ENCODE measurements around the gene CCL8.

GRCh38 chr17:34349751-34350150 is 30.5 kb downstream of the CCL8 start:
- TF ChIP-seq EZH2 (IDR thresholded peaks at IDR 0.05; ENCODE audit: insufficient read depth, poor library complexity, severe bottlenecking) (no peak), EZH2phosphoT487 (IDR thresholded peaks at IDR 0.05; ENCODE audit: insufficient read depth, low read depth) (no peak)
